ENCODE data around the gene STRN.

DNA sequence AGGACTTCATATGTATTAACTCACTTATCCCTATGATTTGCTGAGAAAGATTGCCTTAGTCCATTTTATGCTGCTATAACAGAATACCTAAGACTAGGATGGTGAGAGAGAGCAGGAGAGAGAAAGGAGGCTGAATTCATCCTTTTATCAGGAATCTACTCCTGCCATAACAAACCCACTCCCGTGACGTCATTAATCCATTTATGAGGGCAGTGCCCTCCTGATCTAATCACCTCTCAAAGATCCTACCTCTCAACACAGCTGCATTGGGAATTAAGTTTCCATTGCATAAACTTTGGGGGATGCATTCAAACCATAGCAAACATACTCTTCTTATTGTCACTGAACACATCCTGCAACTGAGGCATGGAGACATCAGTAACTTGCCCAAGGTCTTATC is 147.8 kb downstream of the STRN start:
- TF ChIP-seq, protein P1, sequence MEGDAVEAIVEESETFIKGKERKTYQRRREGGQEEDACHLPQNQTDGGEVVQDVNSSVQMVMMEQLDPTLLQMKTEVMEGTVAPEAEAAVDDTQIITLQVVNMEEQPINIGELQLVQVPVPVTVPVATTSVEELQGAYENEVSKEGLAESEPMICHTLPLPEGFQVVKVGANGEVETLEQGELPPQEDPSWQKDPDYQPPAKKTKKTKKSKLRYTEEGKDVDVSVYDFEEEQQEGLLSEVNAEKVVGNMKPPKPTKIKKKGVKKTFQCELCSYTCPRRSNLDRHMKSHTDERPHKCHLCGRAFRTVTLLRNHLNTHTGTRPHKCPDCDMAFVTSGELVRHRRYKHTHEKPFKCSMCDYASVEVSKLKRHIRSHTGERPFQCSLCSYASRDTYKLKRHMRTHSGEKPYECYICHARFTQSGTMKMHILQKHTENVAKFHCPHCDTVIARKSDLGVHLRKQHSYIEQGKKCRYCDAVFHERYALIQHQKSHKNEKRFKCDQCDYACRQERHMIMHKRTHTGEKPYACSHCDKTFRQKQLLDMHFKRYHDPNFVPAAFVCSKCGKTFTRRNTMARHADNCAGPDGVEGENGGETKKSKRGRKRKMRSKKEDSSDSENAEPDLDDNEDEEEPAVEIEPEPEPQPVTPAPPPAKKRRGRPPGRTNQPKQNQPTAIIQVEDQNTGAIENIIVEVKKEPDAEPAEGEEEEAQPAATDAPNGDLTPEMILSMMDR (IDR thresholded peaks at IDR 0.05; ENCODE audit: low read depth, low read length) = no peak
- TF ChIP-seq EZH2phosphoT487 (IDR thresholded peaks at IDR 0.05; ENCODE audit: low read depth) = no peak
